Naive B cell (primary cell): ENCODE data around the gene USB1. TPM values are rescaled to one million over a fixed set of nuclear protein-coding genes. Genes with fewer than 3 reads are reported as not detected.

ENCODE experiments used
- ATAC-seq, 2 donors: fragments of 150-1000 bp; cut with Tn5 transposase; 2 replicates each; pipeline ENCODE4 v1.10.0; 2021; ENCODE audit warnings: low read depth in 2 of 2, mild to moderate bottlenecking in 2 of 2, moderate library complexity in 2 of 2
- DNase-seq: peaks from one replicate; pipeline ENCODE4 v3.0.0; 2022
- H3K27ac Mint-ChIP-seq, 6 donors: one replicate each; pipeline ENCODE4 v1.8.0; 2020 to 2022; ENCODE audit warnings: mild to moderate bottlenecking in 6 of 6, mixed read lengths in 6 of 6, moderate library complexity in 5 of 6, inconsistent platforms in 2 of 6
- H3K27me3 Mint-ChIP-seq, 3 donors: one replicate each; pipeline ENCODE4 v1.8.0; 2021 to 2022; ENCODE audit warnings: mixed read lengths in 3 of 3, mild to moderate bottlenecking in 1 of 3
- H3K36me3 Mint-ChIP-seq, 2 donors: one replicate each; pipeline ENCODE4 v1.8.0; 2020 to 2022; ENCODE audit warnings: mixed read lengths in 2 of 2, inconsistent platforms in 1 of 2, mild to moderate bottlenecking in 1 of 2
- H3K4me1 Mint-ChIP-seq, 3 donors: one replicate each; pipeline ENCODE4 v1.8.0; 2020 to 2022; ENCODE audit warnings: mixed read lengths in 3 of 3, inconsistent platforms in 1 of 3, mild to moderate bottlenecking in 1 of 3, moderate library complexity in 1 of 3
- H3K4me3 Mint-ChIP-seq, 8 donors: one replicate each; pipeline ENCODE4 v1.8.0; 2020 to 2022; ENCODE audit warnings: mild to moderate bottlenecking in 8 of 8, mixed read lengths in 8 of 8, moderate library complexity in 8 of 8, inconsistent platforms in 2 of 8
- H3K9me3 Mint-ChIP-seq, 7 donors: one replicate each; pipeline ENCODE4 v1.8.0; 2020 to 2022; ENCODE audit warnings: mixed read lengths in 7 of 7, mild to moderate bottlenecking in 5 of 7, inconsistent platforms in 2 of 7, moderate library complexity in 1 of 7
- polyA plus RNA-seq, 6 donors: library from polyadenylated mRNA; unstranded; fragments of 300-500 nt; fragmentation: Illumina TruSeq; gene quantifications; one replicate each; pipeline ENCODE4 v1.2.3, GENCODE V29; 2021; ENCODE audit warnings: low read depth in 6 of 6

USB1 gene
- polyA plus RNA-seq, 6 donors from 2014 or later: 19.8 to 30.5 (median 25.8) TPM

GRCh38 chr16:58039829-58040495, 38.8 kb downstream of the USB1 start:
- DNase-seq (no peak), ATAC-seq (no peak)
- Mint-ChIP-seq H3K36me3 (no peaks in the 10 kb centered on the region), H3K4me3 (no peak overlapping the region), H3K27ac (peak overlapping the region in 1 of 6 donors; percentile 38), H3K4me1 (no peaks in the 10 kb centered on the region), H3K27me3 (no peaks in the 10 kb centered on the region), H3K9me3 (no peaks in the 10 kb centered on the region)

- Mint-ChIP-seq H3K4me3 (no peak overlapping the region), H3K27me3 (no peaks in the 10 kb centered on the region), H3K9me3 (no peaks in the 10 kb centered on the region), H3K4me1 (no peaks in the 10 kb centered on the region), H3K27ac (no peak overlapping the region), H3K36me3 (no peaks in the 10 kb centered on the region)
- ATAC-seq (no peak), DNase-seq (no peak)
These were observed 39.3 kb downstream of the USB1 start for GRCh38 chr16:58040496-58040846.

- ATAC-seq: no peak
- H3K27ac Mint-ChIP-seq: no peak overlapping the region
These were observed 39.9 kb downstream of the USB1 start for GRCh38 chr16:58040945-58041627.

GRCh38 chr16:58041628-58041955, 40.4 kb downstream of the USB1 start:
- no peaks in the 10 kb centered on the region for H3K27me3 Mint-ChIP-seq
- no peaks in the 10 kb centered on the region for H3K36me3 Mint-ChIP-seq
- no peak for DNase-seq
- H3K27ac Mint-ChIP-seq: no peak overlapping the region
- ATAC-seq: no peak
- H3K4me1 Mint-ChIP-seq: no peaks in the 10 kb centered on the region
- H3K9me3 Mint-ChIP-seq: no peaks in the 10 kb centered on the region
- H3K4me3 Mint-ChIP-seq: no peak overlapping the region

More at GRCh38 chr16:58040945-58041627, 39.9 kb downstream of the USB1 start:
- no peak for DNase-seq
- no peak overlapping the region for H3K4me3 Mint-ChIP-seq
- no peaks in the 10 kb centered on the region for H3K4me1 Mint-ChIP-seq
- no peaks in the 10 kb centered on the region for H3K27me3 Mint-ChIP-seq
- H3K9me3 Mint-ChIP-seq: no peaks in the 10 kb centered on the region
- H3K36me3 Mint-ChIP-seq: no peaks in the 10 kb centered on the region

- Mint-ChIP-seq H3K27ac (no peak overlapping the region), H3K4me3 (no peak overlapping the region), H3K27me3 (no peaks in the 10 kb centered on the region), H3K9me3 (no peaks in the 10 kb centered on the region), H3K36me3 (no peaks in the 10 kb centered on the region), H3K4me1 (no peaks in the 10 kb centered on the region)
- no peak for ATAC-seq
- DNase-seq: no peak
These were observed 41.0 kb downstream of the USB1 start for GRCh38 chr16:58042001-58042885.

GRCh38 chr16:58042886-58043515, 41.8 kb downstream of the USB1 start:
- DNase-seq: no peak
- no peaks in the 10 kb centered on the region for H3K9me3 Mint-ChIP-seq
- H3K36me3 Mint-ChIP-seq: no peaks in the 10 kb centered on the region
- H3K27me3 Mint-ChIP-seq: no peaks in the 10 kb centered on the region
- H3K4me3 Mint-ChIP-seq: no peak overlapping the region
- H3K27ac Mint-ChIP-seq: peak overlapping the region in 1 of 6 donors; percentile 63
- no peaks in the 10 kb centered on the region for H3K4me1 Mint-ChIP-seq
- ATAC-seq: no peak

- Mint-ChIP-seq H3K4me3 (no peak overlapping the region), H3K36me3 (no peaks in the 10 kb centered on the region), H3K9me3 (no peaks in the 10 kb centered on the region), H3K4me1 (no peaks in the 10 kb centered on the region), H3K27ac (peak overlapping the region in 1 of 6 donors; percentile 63), H3K27me3 (no peaks in the 10 kb centered on the region)
- ATAC-seq: no peak
- DNase-seq: no peak
These were observed 42.5 kb downstream of the USB1 start for GRCh38 chr16:58043571-58044155.

- no peaks in the 10 kb centered on the region for H3K9me3 Mint-ChIP-seq
- no peak for ATAC-seq
- no peak overlapping the region for H3K4me3 Mint-ChIP-seq
- peak overlapping the region in 1 of 6 donors; percentile 82 for H3K27ac Mint-ChIP-seq
- H3K36me3 Mint-ChIP-seq: no peaks in the 10 kb centered on the region
- H3K4me1 Mint-ChIP-seq: no peaks in the 10 kb centered on the region
- DNase-seq: no peak
- peaks cover 0 to 2% (median 0%) of the 10 kb centered on the region in 3 donors for H3K27me3 Mint-ChIP-seq
These were observed 43.2 kb downstream of the USB1 start for GRCh38 chr16:58044266-58045019.

GRCh38 chr16:58045096-58045495, 43.9 kb downstream of the USB1 start:
- DNase-seq: no peak
- H3K4me3 Mint-ChIP-seq: no peak overlapping the region
- ATAC-seq: no peak
- no peak overlapping the region for H3K27ac Mint-ChIP-seq
- no peaks in the 10 kb centered on the region for H3K9me3 Mint-ChIP-seq
- no peaks in the 10 kb centered on the region for H3K36me3 Mint-ChIP-seq
- no peaks in the 10 kb centered on the region for H3K4me1 Mint-ChIP-seq
- H3K27me3 Mint-ChIP-seq: peaks cover 0 to 8% (median 3%) of the 10 kb centered on the region in 3 donors

- no peaks in the 10 kb centered on the region for H3K4me1 Mint-ChIP-seq
- peaks cover 0 to 20% (median 10%) of the 10 kb centered on the region in 3 donors for H3K27me3 Mint-ChIP-seq
- ATAC-seq: no peak
- DNase-seq: no peak
- no peaks in the 10 kb centered on the region for H3K36me3 Mint-ChIP-seq
- no peak overlapping the region for H3K4me3 Mint-ChIP-seq
- no peak overlapping the region for H3K27ac Mint-ChIP-seq
- H3K9me3 Mint-ChIP-seq: peaks cover 0 to 8% (median 5%) of the 10 kb centered on the region in 7 donors
These were observed 45.1 kb downstream of the USB1 start for GRCh38 chr16:58046054-58046881.

- peaks cover 0 to 20% (median 11%) of the 10 kb centered on the region in 3 donors for H3K27me3 Mint-ChIP-seq
- no peak for ATAC-seq
- no peak overlapping the region for H3K27ac Mint-ChIP-seq
- H3K4me1 Mint-ChIP-seq: no peaks in the 10 kb centered on the region
- H3K9me3 Mint-ChIP-seq: peaks cover 0 to 8% (median 5%) of the 10 kb centered on the region in 7 donors
- H3K4me3 Mint-ChIP-seq: no peak overlapping the region
- H3K36me3 Mint-ChIP-seq: no peaks in the 10 kb centered on the region
- DNase-seq: no peak
These were observed 45.7 kb downstream of the USB1 start for GRCh38 chr16:58046936-58047335.
